GM12878 (cell line): Measurements from ENCODE around the gene ECI1. TPM values are rescaled to one million over a fixed set of nuclear protein-coding genes. Genes with fewer than 3 reads are reported as not detected.

Source experiments
- ATAC-seq: fragments of 200-7000 bp; cut with Tn5 transposase; 3 replicates; pipeline ENCODE4 v1.9.1; 2020; ENCODE audit warnings: mild to moderate bottlenecking, moderate library complexity
- BruUV-seq: library from RNA; stranded (reverse); fragments of 400-500 nt; replicated peaks from 2 replicates; lab custom pipeline; 2021; lab: Mats Ljungman, UMichigan
- CTCF ChIA-PET: fragments of 300-600 bp; sonication (Branson Sonifier 250); formaldehyde crosslinking; extraction: SDS; loops from one replicate; lab custom pipeline; 2021; ENCODE audit warnings: inconsistent platforms; lab: Yijun Ruan, JAX
- POLR2A ChIA-PET: fragments of 350-600 bp; formaldehyde crosslinking; extraction: SDS; loops from one replicate; lab custom pipeline; 2021; ENCODE audit warnings: inconsistent platforms; lab: Charles Lee
- RAD21 ChIA-PET: fragments of 300-600 bp; sonication (Branson Sonifier 250); formaldehyde crosslinking; loops from one replicate; lab custom pipeline; 2023; ENCODE audit warnings: antibody characterized with exemption; ENCODE audit not compliant: unreplicated experiment; lab: Charles Lee
- SMC1A ChIA-PET: fragments of 300-600 bp; sonication (Branson Sonifier 250); formaldehyde crosslinking; loops from one replicate; lab custom pipeline; 2023; ENCODE audit not compliant: unreplicated experiment, uncharacterized antibody; lab: Charles Lee
- DNase-seq: peaks from one replicate; pipeline ENCODE4 v3.0.0-alpha.2; 2011; ENCODE audit warnings: low read depth, low spot score
- FAIRE-seq: peaks from 3 replicates; lab custom pipeline; 2011; peaks lifted over from hg19 to GRCh38; lab: Jason Lieb, UNC
- H2AFZ ChIP-seq: 2 replicates; pipeline ENCODE4 v1.6.0; 2011; ENCODE audit warnings: low read depth, low read length, control low read depth; ENCODE audit not compliant: control insufficient read depth
- H3K27ac ChIP-seq: 2 replicates; pipeline ENCODE4 v1.5.1; 2011; ENCODE audit warnings: control low read depth; ENCODE audit not compliant: control insufficient read depth, insufficient read depth
- H3K27me3 ChIP-seq, 2 experiments: replicated peaks in 1 of 2; 2 replicates each; pipeline versions ENCODE4 v1.6.0 to v1.6.1; 2011; ENCODE audit warnings: low read length in 1 of 2; ENCODE audit not compliant: control insufficient read depth in 2 of 2, insufficient read depth in 2 of 2
- H3K36me3 ChIP-seq, 2 experiments: 2 replicates each; pipeline ENCODE4 v1.5.1; 2011; ENCODE audit warnings: low read length in 1 of 2; ENCODE audit not compliant: control insufficient read depth in 2 of 2, insufficient read depth in 2 of 2
- H3K4me1 ChIP-seq: 2 replicates; pipeline ENCODE4 v1.6.1; 2011; ENCODE audit warnings: mild to moderate bottlenecking, low read length, moderate library complexity, mixed read lengths; ENCODE audit not compliant: control insufficient read depth, insufficient read depth
- H3K4me2 ChIP-seq: 2 replicates; pipeline ENCODE4 v1.6.0; 2011; ENCODE audit warnings: control low read depth; ENCODE audit not compliant: control insufficient read depth, insufficient read depth
- H3K4me3 ChIP-seq: fragments of 200-600 bp; sonication (generic); 2 replicates; pipeline ENCODE4 v1.5.1; 2016
- H3K79me2 ChIP-seq: 2 replicates; pipeline ENCODE4 v1.6.0; 2011; ENCODE audit warnings: low read length; ENCODE audit not compliant: control insufficient read depth, insufficient read depth
- H3K9ac ChIP-seq: 2 replicates; pipeline ENCODE4 v1.8.0; 2011; ENCODE audit warnings: low read length, control low read depth, mixed read lengths; ENCODE audit not compliant: control insufficient read depth, insufficient read depth
- H3K9me3 ChIP-seq: replicated peaks from 3 replicates; pipeline ENCODE4 v1.5.1; 2011; ENCODE audit warnings: mild to moderate bottlenecking, low read length; ENCODE audit not compliant: control insufficient read depth, insufficient read depth
- H4K20me1 ChIP-seq: 2 replicates; pipeline ENCODE4 v1.6.0; 2011; ENCODE audit not compliant: control insufficient read depth, insufficient read depth
- CBX5 ChIP-seq: sonication (generic); IDR thresholded peaks from 2 replicates; pipeline ENCODE4 v1.6.1; 2016; ENCODE audit warnings: low read depth, moderate library complexity, mild to moderate bottlenecking, inconsistent platforms
- CHD2 ChIP-seq: IDR thresholded peaks from 2 replicates; pipeline ENCODE4 v1.6.1; 2011; ENCODE audit warnings: low read depth, low read length, improper control_type of control experiment, borderline replicate concordance
- CHD4 ChIP-seq: fragments of 200-600 bp; sonication (generic); IDR thresholded peaks from 2 replicates; pipeline ENCODE4 v1.6.1; 2016; ENCODE audit warnings: mild to moderate bottlenecking
- KLF5 ChIP-seq: fragments of 450-650 bp; IDR thresholded peaks from 2 replicates; pipeline ENCODE4 v1.6.1; 2014; ENCODE audit warnings: mild to moderate bottlenecking; ENCODE audit not compliant: partially characterized antibody
- NFYA ChIP-seq: IDR thresholded peaks from 2 replicates; pipeline ENCODE4 v1.6.1; 2011; ENCODE audit warnings: low read depth, mild to moderate bottlenecking, low read length, improper control_type of control experiment, borderline replicate concordance
- TCF7 ChIP-seq: IDR thresholded peaks from 2 replicates; pipeline ENCODE4 v1.6.1; 2014; ENCODE audit warnings: antibody characterized with exemption, borderline replicate concordance
- YY1 ChIP-seq: IDR thresholded peaks from 2 replicates; pipeline ENCODE4 v1.6.1; 2011; ENCODE audit warnings: low read depth, mild to moderate bottlenecking, low read length
- ZSCAN29 ChIP-seq: fragments of 450-650 bp; IDR thresholded peaks from 2 replicates; pipeline ENCODE4 v1.6.1; 2017; ENCODE audit warnings: mild to moderate bottlenecking, moderate library complexity
- WGBS: methylation state at CpG from one replicate; pipeline ENCODE4 v1.1.6; 2016; ENCODE audit warnings: low lambda C conversion rate; ENCODE audit not compliant: insufficient replicate concordance, insufficient coverage; ENCODE audit errors: missing lambda C conversion rate; 5-methylcytosine and 5-hydroxymethylcytosine counted together
- in situ Hi-C: fragments of 300-500 bp; cut with MboI; formaldehyde crosslinking; loops from 9 replicates; pipeline ENCODE4 v1.14.3; 2018; ENCODE audit warnings: mixed read lengths
- intact Hi-C: fragments of 100-400 bp; cut with micrococcal nuclease; formaldehyde crosslinking; loops from one replicate; pipeline ENCODE4 v1.14.2; 2022; ENCODE audit not compliant: unreplicated experiment
- polyA plus RNA-seq, 11 experiments: library from polyadenylated mRNA; depleted of rRNA in 4 of 11; unstranded in 6 of 11; stranded (reverse) in 5 of 11; fragments of >200 nt; fragmentation: Nextera tagmentation in 4 of 11; fragmentation: Illumina TruSeq in 1 of 11; extraction: Ambion mirVana in 4 of 11; extraction: Trizol in 1 of 11; gene quantifications; 1 replicate in 1 of 11; 2 replicates in 10 of 11; pipeline versions ENCODE4 v1.2.1 to v1.2.3, GENCODE V29; 2011 to 2016; ENCODE audit warnings: inconsistent platforms in 2 of 11, missing spikeins in 2 of 11, low read depth in 1 of 11
- total RNA-seq, 4 experiments: library from RNA; depleted of rRNA in 3 of 4; stranded (reverse); fragments of >200 nt in 3 of 4; fragmentation: Illumina TruSeq in 1 of 4; extraction: Trizol in 1 of 4; gene quantifications; 2 replicates each; pipeline versions ENCODE4 v1.2.1 to v1.2.3, GENCODE V29; 2013 to 2021
- TF ChIP-seq, protein P1 (sequence below): IDR thresholded peaks from 2 replicates; pipeline ENCODE4 v1.6.1; 2012; ENCODE audit warnings: low read depth, low read length, improper control_type of control experiment

Gene ECI1
- total and polyA plus RNA-seq, 10 of the 15 experiments (the other 5 are each of a cell fraction or from before 2014, with no cell fraction given) = 2.2 to 82.1 (median 24.8) TPM

DNA sequence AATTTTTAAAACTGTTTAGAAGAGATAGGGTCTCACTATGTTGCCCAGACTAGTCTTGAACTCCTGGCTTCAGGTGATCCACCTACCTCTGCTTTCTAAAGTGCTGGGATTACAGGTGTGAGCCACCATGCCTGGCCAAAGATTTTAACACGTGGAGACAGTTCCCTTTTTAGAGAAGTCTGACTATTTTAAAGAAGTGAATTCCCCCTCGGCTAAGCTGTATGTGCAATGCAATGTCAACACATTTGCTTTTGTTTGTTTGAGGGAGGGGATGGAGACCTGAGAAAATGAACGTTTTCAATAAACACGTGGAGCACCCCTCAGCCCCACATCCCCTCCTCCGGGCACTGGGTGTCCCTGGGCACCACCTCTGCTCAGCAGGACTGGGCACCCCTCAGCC, 30.9 kb upstream of the ECI1 start:
- TF ChIP-seq CHD2 = no peak
- no peak for TF ChIP-seq ZSCAN29
- no peak for TF ChIP-seq KLF5
- TF ChIP-seq CHD4 = no peak
- no peak for TF ChIP-seq YY1
- no peak for TF ChIP-seq TCF7
- no peak for TF ChIP-seq CBX5
- TF ChIP-seq, protein P1, sequence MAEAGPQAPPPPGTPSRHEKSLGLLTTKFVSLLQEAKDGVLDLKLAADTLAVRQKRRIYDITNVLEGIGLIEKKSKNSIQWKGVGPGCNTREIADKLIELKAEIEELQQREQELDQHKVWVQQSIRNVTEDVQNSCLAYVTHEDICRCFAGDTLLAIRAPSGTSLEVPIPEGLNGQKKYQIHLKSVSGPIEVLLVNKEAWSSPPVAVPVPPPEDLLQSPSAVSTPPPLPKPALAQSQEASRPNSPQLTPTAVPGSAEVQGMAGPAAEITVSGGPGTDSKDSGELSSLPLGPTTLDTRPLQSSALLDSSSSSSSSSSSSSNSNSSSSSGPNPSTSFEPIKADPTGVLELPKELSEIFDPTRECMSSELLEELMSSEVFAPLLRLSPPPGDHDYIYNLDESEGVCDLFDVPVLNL = no peak
- TF ChIP-seq NFYA = no peak
- H3K36me3 ChIP-seq = no peaks in the 10 kb centered on the region
- ChIA-PET CTCF (no interaction called here), POLR2A (no interaction called here), RAD21 (no interaction called here), SMC1A (no interaction called here)
- H3K4me1 ChIP-seq = no peaks in the 10 kb centered on the region
- FAIRE-seq = no peak
- H4K20me1 ChIP-seq = no peaks in the 10 kb centered on the region
- no peak for ATAC-seq
- no peak for DNase-seq
- H3K9ac ChIP-seq = no peak overlapping the region
- H3K9me3 ChIP-seq = no peaks in the 10 kb centered on the region
- 41% methylated on average over 5 of the region's 5 CpGs for WGBS
- H3K4me2 ChIP-seq = no peak overlapping the region
- H2AFZ ChIP-seq = no peak overlapping the region
- no peaks in the 10 kb centered on the region for H3K27me3 ChIP-seq
- no TSS peak for BruUV-seq
- no peak overlapping the region for H3K27ac ChIP-seq
- intact Hi-C loops (no loop called here), in situ Hi-C loops (no loop called here)
- H3K79me2 ChIP-seq = no peaks in the 10 kb centered on the region
- H3K4me3 ChIP-seq = no peak overlapping the region
